ENCODE results near the gene SETBP1.

The SETBP1 gene

DNA sequence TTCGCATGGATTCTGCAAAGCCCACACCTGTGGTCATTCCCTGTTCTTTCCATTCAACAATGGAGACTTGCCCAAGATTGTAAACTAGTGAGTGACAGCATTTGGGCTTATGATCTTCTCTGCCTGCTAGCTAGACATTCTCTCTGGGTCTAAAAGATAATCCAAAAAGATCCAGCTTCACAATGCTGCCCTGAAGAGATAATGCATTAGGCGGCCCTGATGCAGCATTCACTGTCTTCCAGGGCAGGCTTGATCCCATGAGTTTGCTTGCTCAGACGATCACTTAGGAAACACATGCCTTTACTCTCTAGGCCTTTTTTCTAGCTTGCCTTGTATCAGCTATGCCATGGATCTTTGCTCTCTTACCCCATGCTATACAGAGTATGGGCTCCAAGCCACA, 196.1 kb downstream of the SETBP1 start:
- H3K79me2 ChIP-seq (ENCODE audit: insufficient read depth, low read length) = no peaks in the 10 kb centered on the region
- H3K9ac ChIP-seq (ENCODE audit: low read length) = no peak overlapping the region
- H3K27me3 ChIP-seq (ENCODE audit: insufficient read depth, low read length) = no peaks in the 10 kb centered on the region
- H3K4me1 ChIP-seq (ENCODE audit: insufficient read depth, low read length, severe bottlenecking) = no peaks in the 10 kb centered on the region
- no peak overlapping the region for H2AFZ ChIP-seq (ENCODE audit: low read length)
- H3F3A ChIP-seq (ENCODE audit: insufficient read depth, low read length) = no peaks in the 10 kb centered on the region
- no peaks in the 10 kb centered on the region for H3K36me3 ChIP-seq (ENCODE audit: insufficient read depth, low read length)
- H3K27ac ChIP-seq (ENCODE audit: low read depth, low read length, poor library complexity, severe bottlenecking) = no peak overlapping the region
- H3K4me2 ChIP-seq (ENCODE audit: low read length) = no peak overlapping the region
- no peaks in the 10 kb centered on the region for H3K9me2 ChIP-seq (ENCODE audit: low read depth, low read length)
- H4K20me1 ChIP-seq (ENCODE audit: insufficient read depth, low read length) = no peaks in the 10 kb centered on the region
- H3K4me3 ChIP-seq (ENCODE audit: low read depth, low read length, poor library complexity, severe bottlenecking) = no peak overlapping the region
- H3K9me3 ChIP-seq (ENCODE audit: low read length) = no peaks in the 10 kb centered on the region
- TF ChIP-seq, protein P1, sequence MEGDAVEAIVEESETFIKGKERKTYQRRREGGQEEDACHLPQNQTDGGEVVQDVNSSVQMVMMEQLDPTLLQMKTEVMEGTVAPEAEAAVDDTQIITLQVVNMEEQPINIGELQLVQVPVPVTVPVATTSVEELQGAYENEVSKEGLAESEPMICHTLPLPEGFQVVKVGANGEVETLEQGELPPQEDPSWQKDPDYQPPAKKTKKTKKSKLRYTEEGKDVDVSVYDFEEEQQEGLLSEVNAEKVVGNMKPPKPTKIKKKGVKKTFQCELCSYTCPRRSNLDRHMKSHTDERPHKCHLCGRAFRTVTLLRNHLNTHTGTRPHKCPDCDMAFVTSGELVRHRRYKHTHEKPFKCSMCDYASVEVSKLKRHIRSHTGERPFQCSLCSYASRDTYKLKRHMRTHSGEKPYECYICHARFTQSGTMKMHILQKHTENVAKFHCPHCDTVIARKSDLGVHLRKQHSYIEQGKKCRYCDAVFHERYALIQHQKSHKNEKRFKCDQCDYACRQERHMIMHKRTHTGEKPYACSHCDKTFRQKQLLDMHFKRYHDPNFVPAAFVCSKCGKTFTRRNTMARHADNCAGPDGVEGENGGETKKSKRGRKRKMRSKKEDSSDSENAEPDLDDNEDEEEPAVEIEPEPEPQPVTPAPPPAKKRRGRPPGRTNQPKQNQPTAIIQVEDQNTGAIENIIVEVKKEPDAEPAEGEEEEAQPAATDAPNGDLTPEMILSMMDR (IDR thresholded peaks at IDR 0.05; ENCODE audit: low read length) = no peak
- TF ChIP-seq EZH2 (IDR thresholded peaks at IDR 0.05; ENCODE audit: borderline replicate concordance, low read length) = no peak

DNA sequence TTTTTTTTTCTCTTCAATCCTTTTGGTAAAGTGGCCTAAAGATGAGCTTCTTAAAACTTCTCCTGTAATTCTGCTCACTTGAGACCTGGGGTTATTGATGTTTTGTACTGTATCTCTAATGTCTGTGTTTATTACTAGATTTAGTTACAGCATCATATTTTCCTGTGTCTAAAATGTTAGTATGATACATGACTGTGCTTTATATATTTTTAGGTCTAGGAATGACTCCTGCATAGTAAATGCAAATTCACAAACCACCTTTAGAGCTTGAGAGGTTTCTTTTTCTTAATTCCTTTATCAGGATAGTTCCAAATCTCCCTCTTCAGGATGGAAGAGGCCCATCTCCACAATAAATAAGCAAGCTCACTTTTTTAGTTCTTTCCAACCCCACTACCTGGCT, 197.6 kb downstream of the SETBP1 start:
- Histone ChIP-seq H3K27me3 (ENCODE audit: insufficient read depth, low read length) (no peaks in the 10 kb centered on the region), H3K9ac (ENCODE audit: low read length) (no peak overlapping the region), H3K4me2 (ENCODE audit: low read length) (no peak overlapping the region), H3K27ac (ENCODE audit: low read depth, low read length, poor library complexity, severe bottlenecking) (no peak overlapping the region), H3K36me3 (ENCODE audit: insufficient read depth, low read length) (no peaks in the 10 kb centered on the region), H3K4me1 (ENCODE audit: insufficient read depth, low read length, severe bottlenecking) (no peaks in the 10 kb centered on the region), H4K20me1 (ENCODE audit: insufficient read depth, low read length) (no peaks in the 10 kb centered on the region), H3K79me2 (ENCODE audit: insufficient read depth, low read length) (no peaks in the 10 kb centered on the region), H3K9me3 (ENCODE audit: low read length) (no peaks in the 10 kb centered on the region), H3K9me2 (ENCODE audit: low read depth, low read length) (no peaks in the 10 kb centered on the region), H3F3A (ENCODE audit: insufficient read depth, low read length) (no peaks in the 10 kb centered on the region), H2AFZ (ENCODE audit: low read length) (no peak overlapping the region), H3K4me3 (ENCODE audit: low read depth, low read length, poor library complexity, severe bottlenecking) (no peak overlapping the region)
- TF ChIP-seq, protein P1 (IDR thresholded peaks at IDR 0.05; ENCODE audit: low read length) = no peak
- no peak for TF ChIP-seq EZH2 (IDR thresholded peaks at IDR 0.05; ENCODE audit: borderline replicate concordance, low read length)

DNA sequence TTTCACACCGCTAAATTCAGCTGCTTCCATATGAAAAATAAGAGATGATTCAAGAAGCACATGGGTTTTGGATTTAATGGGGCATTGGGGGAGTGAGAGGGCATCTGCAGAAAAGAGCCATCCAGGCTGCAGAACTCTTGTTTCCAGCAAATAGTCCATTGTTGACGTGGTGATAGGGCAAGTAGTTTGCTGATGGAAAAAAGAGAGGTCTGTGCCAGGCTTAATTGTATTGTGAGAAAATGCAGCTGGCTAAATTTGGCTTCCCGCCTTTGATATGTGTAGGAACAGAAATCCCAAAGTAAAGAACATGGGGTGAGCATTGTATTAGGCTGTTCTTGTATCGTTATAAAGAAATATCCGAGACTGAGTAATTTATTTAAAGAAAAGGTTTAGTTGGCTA, 199.5 kb downstream of the SETBP1 start:
- Histone ChIP-seq H3F3A (ENCODE audit: insufficient read depth, low read length) (no peaks in the 10 kb centered on the region), H3K27me3 (ENCODE audit: insufficient read depth, low read length) (no peaks in the 10 kb centered on the region), H3K9me2 (ENCODE audit: low read depth, low read length) (no peaks in the 10 kb centered on the region), H3K9me3 (ENCODE audit: low read length) (no peaks in the 10 kb centered on the region), H3K4me1 (ENCODE audit: insufficient read depth, low read length, severe bottlenecking) (no peaks in the 10 kb centered on the region), H3K4me3 (ENCODE audit: low read depth, low read length, poor library complexity, severe bottlenecking) (no peak overlapping the region), H4K20me1 (ENCODE audit: insufficient read depth, low read length) (no peaks in the 10 kb centered on the region), H3K27ac (ENCODE audit: low read depth, low read length, poor library complexity, severe bottlenecking) (no peak overlapping the region), H2AFZ (ENCODE audit: low read length) (no peak overlapping the region), H3K4me2 (ENCODE audit: low read length) (no peak overlapping the region), H3K36me3 (ENCODE audit: insufficient read depth, low read length) (no peaks in the 10 kb centered on the region), H3K79me2 (ENCODE audit: insufficient read depth, low read length) (no peaks in the 10 kb centered on the region), H3K9ac (ENCODE audit: low read length) (no peak overlapping the region)
- no peak for TF ChIP-seq EZH2 (IDR thresholded peaks at IDR 0.05; ENCODE audit: borderline replicate concordance, low read length)
- TF ChIP-seq, protein P1 (IDR thresholded peaks at IDR 0.05; ENCODE audit: low read length) = no peak
